GM20000 (cell line): ENCODE data around the gene OR4C6.
A peak's percentile ranks its signal among the peaks of the same experiment; 100 is the strongest.

Experiments used
- DNase-seq: peaks from one replicate; pipeline ENCODE4 v3.0.0; 2012; ENCODE audit warnings: low spot score
- CTCF ChIP-seq: IDR thresholded peaks from 2 replicates; pipeline ENCODE4 v1.5.1; 2012; ENCODE audit warnings: mild to moderate bottlenecking, control low read depth; ENCODE audit errors: extremely low read depth, missing control alignments

OR4C6 gene

GRCh38 chr11:55661901-55662300 lies at the start of gene OR4C6:
Gene OR4C6, plus strand, starts transcription at chr11:55662201. Its CDS starts 2,966 bp downstream, at chr11:55665167.
- DNase-seq, result no peak
- no peak for TF ChIP-seq CTCF

- TF ChIP-seq CTCF, result no peak
- no peak for DNase-seq
These were observed 37.5 kb upstream of the OR4C6 start for GRCh38 chr11:55624531-55624930.

GRCh38 chr11:55634813-55635212 lies 27.2 kb upstream of the OR4C6 start, which contains the start of gene OR4P4:
Gene OR4P4, plus strand, starts transcription at chr11:55635113.
- no peak for DNase-seq
- TF ChIP-seq CTCF, result no peak

- no peak for DNase-seq
- TF ChIP-seq CTCF, result no peak
These were observed 14.0 kb upstream of the OR4C6 start, which contains the start of gene OR4S2 for GRCh38 chr11:55648027-55648426. Gene OR4S2, plus strand, starts transcription at chr11:55648327. Its CDS starts 2,577 bp downstream, at chr11:55650904.

GRCh38 chr11:55652560-55652959 lies 9.4 kb upstream of the OR4C6 start:
- DNase-seq, result no peak
- no peak for TF ChIP-seq CTCF

GRCh38 chr11:55655096-55655495 lies 6.9 kb upstream of the OR4C6 start:
- no peak for TF ChIP-seq CTCF
- no peak for DNase-seq

- DNase-seq, result peak; percentile 23
- no peak for TF ChIP-seq CTCF
These were observed 3.9 kb upstream of the OR4C6 start for GRCh38 chr11:55658031-55658573.
